GM19452 (cell line): Measurements from ENCODE around the gene ELSPBP1.
"Not testable (repeated sequence)": the region's sequence is repeated elsewhere in the genome, so short reads cannot be mapped to it uniquely, and the experiment has no call there.

Experiments used
- ATAC-seq: cut with Tn5 transposase; IDR thresholded peaks from one replicate; pipeline ENCODE4 v1.9.1; 2021; ENCODE audit not compliant: unreplicated experiment

The ELSPBP1 gene

DNA sequence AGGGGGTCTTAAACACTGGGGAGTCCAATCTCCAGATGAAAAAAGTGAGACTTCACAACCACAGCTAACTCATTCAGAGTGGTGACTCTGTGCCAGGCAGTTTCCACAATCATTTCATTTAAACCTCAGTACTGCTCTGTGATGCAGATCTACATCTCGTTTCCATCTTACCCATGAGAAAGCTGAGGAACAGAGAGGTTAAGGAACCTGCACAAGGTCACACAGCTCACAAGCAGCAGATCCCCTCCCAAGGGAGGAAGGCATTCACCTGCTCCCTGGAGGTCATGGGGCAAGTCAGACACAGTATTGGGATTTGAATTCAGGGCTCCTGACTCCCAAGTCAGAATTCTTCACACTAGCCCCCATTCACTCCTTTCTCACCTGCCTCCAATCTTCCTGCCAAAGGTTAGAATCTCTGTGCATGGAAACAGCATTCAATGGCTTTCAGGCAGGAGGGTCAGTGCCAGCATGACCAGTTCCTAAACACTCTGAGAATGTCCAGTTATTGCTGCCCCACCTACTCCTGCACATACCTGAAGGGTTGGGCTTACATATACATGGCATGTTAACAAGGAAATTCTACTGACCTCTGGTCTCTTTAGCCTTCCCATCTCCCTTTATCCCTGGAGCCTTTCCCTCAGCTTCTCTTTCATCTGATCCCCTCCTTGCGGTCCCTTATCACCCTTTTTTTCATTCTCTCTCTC lies 47.6 kb downstream of the ELSPBP1 start:
- no peak for ATAC-seq

DNA sequence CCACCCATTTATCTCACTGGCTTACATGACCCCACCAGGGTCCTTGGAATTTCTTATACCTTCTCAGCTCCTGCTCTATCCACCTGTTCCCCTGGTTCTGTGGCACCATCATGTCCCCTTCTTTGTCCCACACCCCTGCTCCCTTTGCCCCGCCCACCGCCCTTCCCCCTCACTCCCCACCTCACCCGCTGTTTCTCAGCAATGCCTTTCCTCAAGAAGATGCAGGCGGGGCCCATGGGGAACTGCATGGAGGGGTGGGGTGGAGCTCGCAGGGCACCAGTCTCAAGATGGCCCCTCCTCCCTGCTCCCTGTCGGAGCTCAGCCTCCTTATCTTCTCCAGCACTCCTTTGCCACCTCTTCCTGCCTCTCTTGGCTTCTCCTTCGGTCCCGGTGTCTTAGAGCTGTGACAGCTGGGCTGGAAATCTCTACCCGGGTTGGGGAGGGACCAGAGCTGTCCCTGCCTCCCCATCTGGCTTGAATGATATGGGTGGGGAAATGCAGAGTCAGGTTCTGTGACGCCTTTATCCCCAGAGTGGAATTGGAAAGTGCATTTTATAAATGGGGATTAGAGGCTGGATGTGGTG lies 49.3 kb downstream of the ELSPBP1 start, which contains the start of gene CABP5:
TSS of gene CABP5 (minus strand) at position 405 of the 584 bp plus-strand sequence. CDS start at position 248, 157 bp downstream.
- ATAC-seq = no peak

DNA sequence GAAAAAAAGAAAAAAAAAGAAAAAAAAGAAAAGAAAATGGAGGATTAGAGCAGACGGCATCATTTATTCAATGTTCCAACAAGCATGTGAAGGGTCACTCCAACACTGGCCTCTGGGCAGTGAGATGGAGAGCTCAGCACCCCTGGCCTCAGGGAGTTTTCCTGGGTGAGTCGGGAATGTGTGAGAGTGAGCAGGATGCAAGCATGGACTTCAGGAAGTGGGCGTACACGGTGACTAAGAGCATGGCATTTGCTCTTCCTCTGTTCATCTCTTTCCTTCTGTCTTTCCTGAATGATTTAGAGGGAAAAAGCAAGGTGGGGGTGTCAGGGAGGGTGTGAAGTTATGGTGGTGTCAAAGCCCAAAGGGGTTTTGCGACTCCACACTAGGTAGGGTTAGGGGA lies 50.1 kb downstream of the ELSPBP1 start:
- ATAC-seq = no peak

DNA sequence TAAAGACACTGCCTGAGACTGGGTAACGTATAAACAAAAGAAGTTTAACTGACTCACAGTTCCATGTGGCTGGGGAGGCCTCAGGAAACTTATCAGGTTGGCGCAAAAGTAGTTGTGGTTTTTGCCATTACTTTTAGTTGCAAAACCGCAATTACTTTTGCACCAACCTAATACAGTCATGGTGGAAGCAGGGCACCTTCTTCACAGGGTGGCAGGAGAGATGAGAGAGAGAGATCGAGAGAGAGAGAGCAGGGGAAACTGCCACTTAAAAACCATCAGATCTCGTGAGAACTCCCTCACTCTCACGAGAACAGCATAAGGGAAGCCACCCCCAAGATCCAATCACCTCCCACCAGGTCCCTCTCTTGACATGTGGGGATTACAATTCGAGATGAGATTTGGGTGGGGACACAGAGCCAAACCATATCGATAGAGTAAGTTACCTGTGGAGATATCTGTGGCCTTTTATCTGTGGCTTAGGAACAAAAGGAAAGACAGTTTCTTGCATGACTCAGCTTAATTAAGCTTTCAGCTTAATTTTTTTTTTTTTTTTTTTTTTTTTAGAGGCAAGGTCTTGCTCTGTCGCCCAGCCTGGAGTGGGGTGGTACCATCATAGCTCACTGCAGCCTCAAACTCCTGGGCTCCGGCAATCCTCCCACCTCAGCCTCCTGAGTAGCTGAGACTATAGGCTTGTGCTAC lies 57.1 kb downstream of the ELSPBP1 start:
- ATAC-seq = no peak

DNA sequence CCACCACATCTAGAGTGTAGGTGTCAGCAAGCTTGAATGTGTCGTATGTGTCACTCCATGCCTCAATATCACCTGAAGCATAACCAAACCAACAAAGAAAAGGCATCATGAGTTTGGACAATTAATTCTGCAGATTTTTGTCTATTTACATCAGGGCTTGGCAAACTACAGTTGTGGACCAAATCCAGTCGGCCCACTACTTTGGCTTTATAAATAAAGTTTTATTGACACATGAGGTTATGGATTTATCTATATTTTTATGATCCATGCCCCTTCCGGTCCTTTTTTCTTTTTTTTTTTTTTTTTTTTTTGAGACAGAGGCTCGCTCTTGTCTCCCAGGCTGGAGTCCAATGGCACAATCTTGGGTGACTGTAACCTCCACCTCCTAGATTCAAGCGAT lies 58.6 kb downstream of the ELSPBP1 start:
- no peak for ATAC-seq

DNA sequence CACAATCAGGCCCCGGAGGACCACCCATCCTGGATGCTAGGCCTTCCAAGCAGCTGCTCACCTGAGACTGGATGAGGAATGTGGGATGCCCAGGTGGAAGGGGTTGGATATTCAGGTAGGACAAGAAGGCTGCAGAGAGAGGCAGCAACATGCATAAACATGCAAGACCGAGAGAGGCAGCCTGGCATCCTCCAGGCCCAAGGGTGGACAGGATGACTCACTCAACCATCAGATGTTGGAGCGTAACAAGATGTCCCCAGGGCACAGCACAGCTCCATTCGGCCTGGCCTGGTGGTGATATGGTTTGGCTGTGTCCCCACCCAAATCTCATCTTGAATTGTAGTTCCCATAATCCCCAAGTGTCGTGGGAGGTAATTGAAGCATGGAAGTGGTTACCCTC lies 59.4 kb downstream of the ELSPBP1 start:
- ATAC-seq = no peak

DNA sequence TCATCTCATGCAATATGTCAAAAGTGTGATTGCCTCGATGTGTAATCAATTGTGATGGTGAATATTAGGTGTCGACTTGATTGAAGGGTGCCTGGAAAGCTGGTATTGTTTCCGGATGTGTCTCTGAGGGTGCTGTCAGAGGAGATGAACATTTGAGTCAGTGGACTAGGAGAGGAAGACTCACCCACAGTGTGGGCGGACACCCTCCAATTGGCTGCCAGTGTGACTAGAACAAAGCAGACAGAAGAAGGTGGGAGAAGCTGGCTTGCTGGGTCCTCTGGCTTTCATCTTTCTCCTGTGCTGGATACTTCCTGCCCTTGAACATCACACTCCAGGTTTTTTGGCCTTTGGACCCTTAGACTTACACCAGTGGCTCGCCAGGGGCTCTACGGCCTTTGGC lies 64.9 kb downstream of the ELSPBP1 start:
- no peak for ATAC-seq

DNA sequence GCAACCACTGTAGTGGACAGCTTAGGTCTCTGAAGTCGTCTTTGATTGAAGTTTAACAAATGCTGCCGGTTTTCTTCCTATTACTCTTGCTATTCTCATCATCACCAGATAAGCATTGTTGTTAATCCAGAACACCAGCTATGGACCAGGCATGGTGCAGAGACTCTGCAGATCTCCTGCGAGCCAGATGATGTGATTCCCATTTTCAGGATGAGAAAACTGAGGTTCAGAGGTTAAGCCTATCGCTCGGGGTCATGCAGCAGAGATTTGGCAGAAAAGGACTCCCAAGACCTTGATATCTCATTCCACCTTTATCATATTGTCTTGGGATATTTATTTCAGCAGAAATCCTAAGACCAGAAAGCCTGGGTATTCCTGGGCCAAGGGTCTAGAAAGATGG lies 65.9 kb downstream of the ELSPBP1 start:
- ATAC-seq = no peak

DNA sequence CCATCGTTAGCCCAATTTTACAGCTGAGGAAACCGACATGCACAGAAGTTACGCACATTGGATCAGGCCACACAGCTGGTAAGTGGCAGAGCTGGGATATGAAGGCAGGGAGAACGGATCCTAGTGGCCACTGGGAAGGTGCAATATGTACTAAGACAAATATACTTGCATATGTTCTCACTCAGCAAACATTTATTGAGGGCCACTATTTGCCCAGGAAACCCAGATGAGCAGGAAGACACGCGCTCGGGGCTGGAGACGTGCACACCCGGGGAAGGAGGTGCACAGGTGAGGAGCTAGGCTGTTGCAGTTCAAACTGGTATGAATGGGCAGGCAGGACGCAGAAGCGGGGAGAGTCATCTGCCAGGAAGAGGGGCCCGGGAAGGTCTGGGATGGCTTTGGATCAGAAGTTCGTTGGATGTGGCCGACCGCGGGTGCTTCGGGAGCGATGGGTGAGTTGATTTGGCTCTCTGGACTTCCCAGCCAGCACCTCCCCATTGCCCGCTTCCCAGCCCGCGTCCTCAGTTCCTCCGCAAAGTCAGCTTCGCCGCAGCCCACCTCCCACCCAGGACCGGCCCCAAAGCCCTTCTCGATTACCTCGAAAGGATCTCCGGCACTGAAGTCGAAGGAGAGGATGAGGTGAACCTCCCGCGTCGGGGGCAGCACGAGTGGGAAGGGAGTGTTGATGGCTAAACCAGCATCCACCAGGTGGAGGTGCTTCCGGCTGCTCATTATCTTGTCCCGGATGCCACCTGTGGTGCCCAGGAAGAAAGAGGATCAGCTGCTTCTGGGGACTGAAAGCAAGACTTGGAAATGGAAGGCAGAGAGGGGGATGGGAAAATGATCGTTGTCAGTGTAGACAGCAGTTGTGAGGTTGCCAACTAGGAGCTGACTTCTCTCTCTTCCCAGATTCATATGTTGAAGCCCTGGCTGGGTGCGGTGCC lies 67.2 kb downstream of the ELSPBP1 start:
- no peak for ATAC-seq

DNA sequence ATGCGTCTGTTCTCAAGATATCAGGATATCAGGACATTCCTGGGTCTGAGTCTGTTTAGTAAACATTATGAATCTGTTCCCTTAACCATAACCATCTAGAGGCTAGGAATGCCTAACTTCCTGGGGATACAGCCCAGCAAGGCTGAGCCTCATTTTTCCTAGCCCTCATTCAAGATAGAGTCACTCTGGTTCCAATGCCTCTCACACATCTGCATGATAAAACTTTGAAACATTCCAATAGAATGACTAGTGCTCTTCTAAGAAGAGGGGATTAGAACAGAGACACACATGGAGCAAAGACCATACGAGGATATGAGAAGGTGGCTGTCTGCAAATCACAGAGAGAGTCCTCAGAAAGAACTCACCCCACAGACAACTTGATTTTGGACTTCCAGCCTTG lies 70.1 kb downstream of the ELSPBP1 start:
- no peak for ATAC-seq

DNA sequence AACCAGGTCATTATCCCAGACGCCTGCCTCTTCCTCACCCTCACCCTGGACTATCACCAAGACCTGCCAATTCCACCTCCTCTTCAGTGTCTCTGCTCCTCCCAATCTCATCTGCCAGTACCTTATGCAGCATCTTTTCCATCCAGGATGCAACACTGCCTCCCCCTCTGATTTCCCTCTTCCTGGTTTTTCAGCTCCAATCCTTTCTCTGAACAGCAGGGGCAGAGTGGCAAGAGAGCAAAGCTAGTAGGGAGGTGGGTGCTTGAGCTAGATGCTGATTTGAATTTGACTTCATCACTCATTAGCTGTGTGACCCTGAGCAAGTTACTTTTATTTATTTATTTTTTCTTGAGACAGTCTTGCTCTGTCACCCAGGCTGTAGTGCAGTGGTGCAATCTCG lies 75.0 kb downstream of the ELSPBP1 start:
- no peak for ATAC-seq

DNA sequence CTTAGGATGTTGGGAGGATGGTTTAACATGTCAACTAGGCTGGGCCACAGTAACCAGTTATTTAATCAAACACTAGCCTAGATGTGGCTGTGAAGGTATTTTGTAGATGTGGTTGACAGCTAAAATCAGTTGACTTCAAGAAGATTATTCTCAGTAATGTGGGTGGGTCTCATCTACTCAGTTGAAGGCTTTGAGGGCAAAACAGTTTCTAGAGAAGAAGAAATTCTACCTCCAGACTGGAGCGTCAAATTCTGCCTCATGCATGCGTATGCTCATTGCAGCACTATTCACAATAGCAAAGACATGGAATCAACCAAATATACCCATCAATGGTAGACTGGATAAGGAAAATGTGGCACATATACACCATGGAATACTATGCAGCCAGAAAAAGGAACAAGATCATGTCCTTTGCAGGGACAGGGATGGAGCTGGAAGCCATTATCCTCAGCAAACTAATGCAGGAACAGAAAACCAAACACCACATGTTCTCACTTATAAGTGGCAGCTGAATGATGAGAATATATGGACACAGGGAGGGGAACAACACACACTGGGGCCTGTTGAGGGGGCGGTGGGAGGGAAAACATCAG lies 75.8 kb downstream of the ELSPBP1 start:
- ATAC-seq = not testable (repeated sequence)
